Ureter (tissue), 1 donor: ENCODE measurements around the gene F10. TPM values are rescaled to one million over a fixed set of nuclear protein-coding genes. Genes with fewer than 3 reads are reported as not detected.

Source experiments
- DNase-seq: peaks from one replicate; pipeline ENCODE4 v3.0.0-alpha.2; 2020; ENCODE audit warnings: low spot score
- total RNA-seq: library from RNA; stranded (reverse); gene quantifications from one replicate; pipeline ENCODE4 v1.2.4, GENCODE V29; 2023
- donor health status: DM: yes; HTN: yes; CAD: no.

Gene F10
- total RNA-seq, 1 donor from 2014 or later: 9.4 TPM

DNA sequence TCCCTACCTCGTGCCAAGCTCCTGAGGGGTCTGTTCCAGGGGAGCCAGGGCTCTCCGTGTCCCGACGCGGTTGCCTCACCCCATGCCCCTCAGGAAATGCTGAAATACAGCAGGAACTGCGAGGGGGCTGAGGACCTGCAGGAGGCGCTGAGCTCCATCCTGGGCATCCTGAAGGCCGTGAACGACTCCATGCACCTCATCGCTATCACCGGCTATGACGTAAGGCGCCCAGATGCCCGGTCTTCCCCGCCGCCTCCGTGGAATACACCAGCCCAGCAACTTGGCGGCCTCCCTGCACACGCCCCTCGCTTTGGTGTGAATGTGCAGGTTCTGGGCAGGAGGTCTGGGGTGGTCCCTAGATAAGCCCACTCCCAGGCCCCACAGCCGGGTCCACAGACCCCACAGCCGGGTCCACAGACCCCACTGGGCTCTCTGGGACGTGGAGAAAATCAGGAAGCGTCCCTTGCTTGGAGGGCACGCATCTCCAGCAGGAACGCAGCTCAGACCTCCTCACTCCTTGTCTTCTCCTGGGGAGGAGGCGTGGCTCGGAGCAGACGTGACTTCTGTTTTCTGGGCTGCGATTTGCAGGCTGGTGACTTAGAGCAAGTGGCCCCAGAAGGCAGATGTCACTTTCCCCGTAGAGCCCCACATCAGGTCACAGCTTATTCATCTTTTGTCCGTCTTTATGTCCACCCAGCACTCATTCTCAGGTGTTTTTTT is 36.4 kb upstream of the F10 start:
- no peak for DNase-seq

DNA sequence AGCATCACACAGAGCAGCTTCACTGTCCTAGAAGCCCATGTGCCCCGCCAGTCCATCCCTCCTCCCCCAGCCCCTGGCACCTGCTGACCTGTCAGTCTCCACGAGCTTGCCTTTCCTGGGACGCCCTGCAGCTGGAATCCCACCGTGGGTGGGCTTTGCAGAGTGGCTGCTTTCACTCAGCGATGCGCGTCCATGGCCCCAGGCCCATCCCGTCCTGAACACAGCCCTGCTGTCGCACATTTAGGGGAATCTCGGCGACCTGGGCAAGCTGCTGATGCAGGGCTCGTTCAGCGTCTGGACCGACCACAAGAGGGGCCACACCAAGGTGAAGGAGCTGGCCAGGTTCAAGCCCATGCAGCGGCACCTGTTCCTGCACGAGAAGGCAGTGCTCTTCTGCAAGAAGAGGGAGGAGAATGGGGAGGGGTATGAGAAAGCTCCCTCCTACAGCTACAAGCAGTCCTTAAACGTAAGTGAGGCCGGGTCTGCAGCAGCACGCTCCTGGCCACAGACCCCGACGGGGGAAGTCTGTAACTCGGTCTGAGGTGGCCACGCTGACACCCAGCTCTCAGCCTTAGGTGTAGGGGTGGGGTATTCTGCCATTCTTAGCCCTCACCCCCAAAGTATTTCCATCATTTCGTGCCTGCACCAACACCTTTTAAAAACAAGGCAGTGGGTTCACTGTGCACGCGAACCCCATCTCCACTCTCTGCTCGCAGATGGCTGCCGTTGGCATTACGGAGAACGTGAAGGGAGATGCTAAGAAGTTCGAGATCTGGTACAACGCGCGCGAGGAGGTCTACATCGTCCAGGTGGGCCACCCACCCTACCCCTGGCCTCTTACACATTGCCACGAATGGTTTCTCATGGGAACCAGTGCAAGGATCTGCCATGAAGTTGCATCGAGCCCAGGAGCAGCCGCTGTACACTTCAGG is 35.3 kb upstream of the F10 start:
- no peak for DNase-seq

DNA sequence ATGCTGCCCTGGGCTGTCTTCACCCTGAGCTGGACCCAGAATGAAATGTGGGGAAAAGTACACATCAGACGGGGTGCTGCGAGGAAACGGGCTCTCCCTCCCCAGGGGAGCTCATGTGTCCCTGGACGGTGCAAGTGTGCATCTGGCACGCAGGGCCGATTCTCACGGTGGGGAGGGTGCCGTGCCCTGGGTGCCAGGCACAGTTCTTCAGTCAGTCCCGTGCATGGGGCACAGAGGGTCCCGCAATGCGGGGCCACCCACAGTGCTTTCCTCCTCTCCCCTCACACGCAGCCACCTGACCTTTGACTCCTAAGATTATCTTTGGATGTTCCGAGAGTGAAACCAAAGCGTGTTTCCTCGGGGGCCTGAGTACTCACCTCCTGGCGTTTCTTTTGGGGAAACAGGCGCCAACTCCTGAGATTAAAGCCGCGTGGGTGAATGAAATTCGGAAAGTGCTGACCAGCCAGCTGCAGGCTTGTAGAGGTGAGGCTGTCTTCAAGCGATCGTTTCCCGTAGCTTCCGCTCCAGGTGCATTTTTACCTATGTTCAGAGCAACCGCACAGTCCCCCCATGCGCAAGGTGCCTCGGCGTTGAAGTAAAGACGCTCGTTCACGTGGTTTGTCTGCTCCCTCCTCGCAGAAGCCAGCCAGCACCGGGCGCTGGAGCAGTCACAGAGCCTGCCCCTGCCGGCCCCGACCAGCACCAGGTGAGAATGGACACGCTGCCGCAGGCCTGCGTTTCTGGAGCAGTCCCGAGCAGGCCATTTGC is 34.5 kb upstream of the F10 start:
- DNase-seq: no peak

DNA sequence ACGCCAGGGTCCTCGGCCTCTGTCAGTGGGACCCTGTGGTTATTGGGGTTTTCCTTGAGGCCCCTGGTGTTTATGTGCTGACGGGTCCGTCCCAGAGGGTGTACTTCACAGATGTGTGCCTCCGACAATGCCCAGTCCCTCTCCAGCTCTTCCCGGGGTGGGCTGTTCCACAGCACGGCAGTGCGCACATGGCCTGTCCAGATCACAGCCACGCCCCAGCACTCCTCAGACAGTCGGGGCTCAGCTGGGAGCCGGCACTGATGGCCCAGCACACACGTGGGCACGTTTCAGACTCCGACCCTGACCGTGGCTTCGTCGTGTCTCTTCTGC is 33.9 kb upstream of the F10 start:
- DNase-seq: no peak

DNA sequence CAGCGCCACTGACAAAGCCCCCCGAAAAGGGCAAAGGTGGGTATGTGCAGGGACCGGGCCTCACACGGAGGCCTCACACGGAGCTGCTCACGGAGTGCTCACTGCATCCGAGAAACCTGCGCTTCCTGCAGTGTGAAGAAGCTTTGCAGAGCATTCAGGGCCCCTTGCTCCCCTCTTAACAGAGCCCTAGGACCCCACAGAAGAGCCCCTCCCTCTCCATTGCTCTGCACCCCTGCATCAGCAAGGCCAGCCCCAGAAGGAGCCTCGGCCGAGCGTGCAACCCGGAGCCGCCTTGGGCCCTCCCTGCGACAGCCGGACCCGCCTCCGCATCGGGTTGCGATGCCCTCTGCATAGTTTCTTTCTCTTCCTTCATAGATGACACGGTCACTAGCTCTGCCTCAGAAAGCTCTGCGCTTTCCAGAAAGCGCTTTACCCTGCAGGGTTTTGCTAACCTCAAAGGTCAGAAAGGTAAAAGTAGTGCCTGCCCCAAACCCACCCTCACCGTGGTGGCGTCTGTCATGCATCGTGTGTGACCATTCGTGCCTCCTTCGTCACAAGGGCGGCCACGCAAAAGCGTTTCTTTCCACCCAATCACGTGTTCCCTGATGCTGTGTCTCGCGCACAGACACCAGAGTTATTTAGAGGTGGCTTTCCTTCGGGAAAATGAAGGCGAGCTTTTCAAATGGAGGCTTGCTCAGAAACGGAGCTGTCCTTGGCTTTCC is 32.7 kb upstream of the F10 start:
- no peak for DNase-seq

DNA sequence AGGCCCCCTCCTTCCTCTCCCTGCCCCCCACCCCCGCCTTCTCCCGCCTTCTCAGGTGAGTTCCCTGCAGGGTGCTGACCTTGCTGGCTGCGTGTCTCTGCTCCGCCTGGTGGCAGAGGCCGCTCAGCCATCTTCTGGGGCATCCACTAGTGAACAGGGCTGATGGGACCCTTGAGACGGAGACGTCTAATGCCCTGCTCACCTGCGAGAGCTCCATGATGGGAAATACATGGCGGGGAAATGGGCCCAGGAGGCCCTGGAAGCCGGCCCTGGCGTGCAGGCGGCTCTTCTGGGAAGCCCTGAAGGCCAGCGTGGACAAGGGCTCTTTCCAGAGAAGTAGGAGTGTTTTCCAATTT is 32.2 kb upstream of the F10 start:
- no peak for DNase-seq

DNA sequence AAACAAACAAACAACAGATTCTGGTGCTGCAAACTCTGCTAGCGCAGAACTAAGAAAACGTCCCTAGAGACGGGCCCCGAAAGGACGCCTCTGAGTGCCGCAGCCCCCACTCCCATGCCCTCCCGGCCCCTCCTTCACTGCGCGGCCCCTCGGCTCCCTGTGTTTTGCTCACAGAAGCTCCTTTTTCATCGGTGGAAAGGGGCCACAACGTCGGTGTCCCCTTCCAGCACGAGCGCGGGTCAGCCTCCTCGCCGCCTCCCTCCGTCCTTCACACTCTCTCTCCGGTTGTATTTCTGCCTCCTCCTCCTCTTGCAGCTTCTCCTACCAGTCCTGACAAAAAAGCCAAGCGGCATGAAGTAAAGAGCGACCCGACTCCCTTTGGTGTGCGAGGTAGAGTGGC is 31.8 kb upstream of the F10 start:
- no peak for DNase-seq

DNA sequence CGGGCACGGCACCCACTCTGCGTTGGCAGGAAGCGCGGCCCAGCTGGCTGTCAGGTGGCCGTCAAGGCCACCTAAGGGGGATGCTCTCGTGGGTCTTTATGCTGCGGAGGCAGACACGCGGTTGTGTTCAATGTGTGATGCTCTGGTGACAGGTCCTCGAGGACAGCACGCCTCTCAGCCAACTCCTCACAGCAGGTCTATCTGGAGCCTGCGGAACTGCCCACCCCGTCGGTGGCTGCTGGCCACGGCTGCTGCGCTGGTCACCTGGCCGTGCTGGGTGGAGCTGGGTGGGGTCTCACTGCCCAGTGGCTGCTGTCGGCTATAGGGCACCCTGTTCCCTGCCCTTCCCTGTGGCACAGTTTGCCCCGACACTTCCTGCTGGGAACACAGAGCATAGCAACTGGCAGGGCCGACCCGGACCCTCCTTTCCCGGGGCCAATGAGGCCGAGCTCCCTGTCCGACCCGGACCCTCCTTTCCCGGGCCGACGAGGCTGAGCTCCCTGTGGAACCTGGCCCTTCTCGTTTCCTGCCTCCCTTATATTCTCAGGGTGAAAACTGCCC is 31.3 kb upstream of the F10 start:
- no peak for DNase-seq

DNA sequence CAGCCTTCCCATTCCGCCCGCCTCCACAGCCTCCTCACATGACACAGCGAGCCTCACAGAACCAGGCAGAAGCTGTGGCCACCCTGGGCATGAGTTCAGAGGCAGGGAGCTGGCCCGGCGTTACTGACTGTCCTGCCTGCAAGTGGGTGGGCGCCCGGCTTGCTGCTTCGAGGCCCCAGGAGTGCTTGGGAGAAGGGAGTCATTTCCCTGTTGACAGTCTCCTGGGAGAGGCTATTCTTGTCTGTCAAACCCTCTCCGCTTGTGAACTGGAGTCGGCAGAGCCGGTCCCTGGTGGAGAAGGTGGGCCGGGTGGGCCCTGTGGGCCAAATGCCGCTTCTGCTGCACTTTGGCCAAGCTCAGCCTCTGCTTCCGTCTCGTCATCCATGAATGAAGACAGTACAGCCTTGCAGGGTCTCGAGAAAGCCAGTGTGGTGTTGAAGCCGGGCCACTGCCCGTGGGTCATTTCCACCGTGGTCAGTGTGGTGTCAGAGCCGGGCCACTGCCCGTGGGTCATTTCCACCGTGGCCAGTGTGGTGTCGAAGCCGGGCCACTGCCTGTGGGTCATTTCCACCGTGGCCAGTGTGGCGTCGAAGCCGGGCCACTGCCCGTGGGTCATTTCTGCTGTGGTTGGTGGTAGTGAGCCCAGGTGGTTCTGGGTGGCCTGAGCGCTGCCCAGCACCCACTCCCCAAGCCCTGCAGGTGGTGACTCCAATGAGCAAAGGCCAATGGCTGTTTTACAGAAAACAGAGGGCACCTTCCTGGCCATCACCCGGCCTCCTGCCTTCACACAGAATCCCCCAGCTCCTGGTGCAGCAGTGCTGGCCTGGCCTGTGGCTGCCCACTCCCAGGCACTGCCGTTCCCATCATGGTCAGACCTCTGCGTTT is 30.5 kb upstream of the F10 start:
- DNase-seq: no peak

DNA sequence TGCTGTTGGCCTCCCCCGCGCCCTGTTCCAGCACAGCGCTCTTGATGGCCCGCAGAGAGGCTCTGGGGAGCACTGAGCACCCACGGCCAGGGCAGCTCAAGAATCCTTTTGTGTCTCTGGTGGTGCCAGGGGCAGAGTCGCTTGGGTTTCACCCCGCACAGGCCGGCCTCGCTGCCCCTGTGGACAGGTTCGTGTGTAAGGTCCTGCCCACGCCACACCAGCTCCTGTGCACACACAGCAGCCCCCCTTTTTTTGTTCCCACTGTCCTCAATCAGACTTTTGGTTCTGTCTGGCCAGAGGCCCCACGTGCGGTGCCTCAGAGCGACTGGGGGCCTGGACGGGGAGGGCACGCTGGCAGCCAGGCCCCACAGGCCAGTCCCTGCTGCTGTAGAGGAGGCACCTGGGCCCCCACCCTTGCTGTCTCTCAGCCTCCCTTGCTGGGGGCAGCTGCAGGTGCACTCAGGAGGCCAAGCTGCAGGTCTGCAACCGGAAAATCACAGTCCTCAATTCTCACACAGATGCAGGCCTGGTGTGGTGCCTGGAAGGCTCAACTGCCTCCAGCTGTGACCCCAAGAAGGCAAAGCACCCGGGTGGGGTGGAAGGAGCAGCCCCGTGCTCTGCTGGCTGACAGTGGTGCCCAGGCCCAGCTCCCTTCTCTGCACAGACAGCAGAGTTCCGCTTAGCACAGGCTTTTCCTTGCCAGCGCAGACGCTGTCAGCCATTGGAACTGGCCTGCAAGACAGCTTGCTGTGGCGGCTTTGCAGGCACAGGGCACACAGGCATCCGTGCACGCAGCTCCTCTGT is 29.6 kb upstream of the F10 start:
- no peak for DNase-seq

DNA sequence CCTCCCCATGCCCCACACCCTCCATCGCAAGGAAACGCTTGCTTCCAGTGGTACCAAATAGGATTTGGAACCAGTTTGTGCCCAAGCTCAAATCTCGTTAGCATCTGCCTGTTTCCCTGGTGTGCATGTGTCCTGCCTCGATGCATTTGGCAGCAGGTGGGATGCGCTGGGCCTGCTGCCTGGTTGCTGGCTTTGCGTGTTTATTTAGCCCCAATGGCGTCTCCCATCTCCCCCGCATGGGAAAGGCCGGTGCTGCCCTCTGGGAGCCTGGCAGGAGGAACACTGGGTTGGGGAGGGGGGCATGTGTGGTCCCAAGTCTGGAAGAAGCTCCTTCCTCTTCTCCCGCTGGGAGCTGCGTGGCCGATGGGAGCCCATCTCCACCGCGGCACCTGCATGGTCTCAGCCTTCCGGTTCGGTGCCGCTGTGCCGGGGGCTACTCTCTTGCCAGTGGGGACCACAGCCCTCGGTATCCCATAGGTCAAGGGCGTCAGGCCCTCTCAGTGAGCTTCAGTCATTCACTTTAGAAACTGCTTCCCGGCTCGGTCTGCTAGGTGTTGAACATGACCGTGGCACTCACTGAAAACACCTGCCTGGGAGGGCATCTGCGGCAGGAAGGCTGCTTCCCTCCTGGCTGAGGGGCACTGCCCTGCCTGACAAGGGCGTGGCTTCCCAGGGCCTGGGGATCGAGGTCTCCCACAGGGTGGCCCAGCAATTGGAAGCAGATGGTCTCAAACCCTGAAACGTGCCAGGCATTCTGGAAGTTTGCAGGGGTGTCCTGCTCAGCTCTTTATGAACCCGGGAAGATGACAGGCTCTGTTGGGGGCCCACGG is 28.8 kb upstream of the F10 start:
- DNase-seq: no peak

DNA sequence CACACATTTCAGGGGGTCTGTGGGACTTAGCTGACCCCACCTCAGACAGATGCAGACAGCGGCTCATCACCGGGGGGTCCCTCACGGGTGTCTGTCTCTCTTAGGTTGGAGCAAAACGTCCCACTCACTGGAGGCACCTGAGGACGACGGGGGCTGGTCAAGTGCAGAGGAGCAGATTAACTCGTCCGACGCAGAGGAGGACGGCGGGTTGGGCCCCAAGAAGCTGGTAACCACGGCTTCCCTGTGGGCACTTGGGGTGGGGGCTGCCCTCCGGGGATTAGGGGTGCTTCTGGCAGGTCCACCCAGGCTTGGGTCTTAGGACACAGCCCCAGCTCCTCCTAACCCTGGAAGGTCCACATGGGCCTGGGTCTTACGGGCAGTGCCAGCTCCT is 28.2 kb upstream of the F10 start:
- no peak for DNase-seq

DNA sequence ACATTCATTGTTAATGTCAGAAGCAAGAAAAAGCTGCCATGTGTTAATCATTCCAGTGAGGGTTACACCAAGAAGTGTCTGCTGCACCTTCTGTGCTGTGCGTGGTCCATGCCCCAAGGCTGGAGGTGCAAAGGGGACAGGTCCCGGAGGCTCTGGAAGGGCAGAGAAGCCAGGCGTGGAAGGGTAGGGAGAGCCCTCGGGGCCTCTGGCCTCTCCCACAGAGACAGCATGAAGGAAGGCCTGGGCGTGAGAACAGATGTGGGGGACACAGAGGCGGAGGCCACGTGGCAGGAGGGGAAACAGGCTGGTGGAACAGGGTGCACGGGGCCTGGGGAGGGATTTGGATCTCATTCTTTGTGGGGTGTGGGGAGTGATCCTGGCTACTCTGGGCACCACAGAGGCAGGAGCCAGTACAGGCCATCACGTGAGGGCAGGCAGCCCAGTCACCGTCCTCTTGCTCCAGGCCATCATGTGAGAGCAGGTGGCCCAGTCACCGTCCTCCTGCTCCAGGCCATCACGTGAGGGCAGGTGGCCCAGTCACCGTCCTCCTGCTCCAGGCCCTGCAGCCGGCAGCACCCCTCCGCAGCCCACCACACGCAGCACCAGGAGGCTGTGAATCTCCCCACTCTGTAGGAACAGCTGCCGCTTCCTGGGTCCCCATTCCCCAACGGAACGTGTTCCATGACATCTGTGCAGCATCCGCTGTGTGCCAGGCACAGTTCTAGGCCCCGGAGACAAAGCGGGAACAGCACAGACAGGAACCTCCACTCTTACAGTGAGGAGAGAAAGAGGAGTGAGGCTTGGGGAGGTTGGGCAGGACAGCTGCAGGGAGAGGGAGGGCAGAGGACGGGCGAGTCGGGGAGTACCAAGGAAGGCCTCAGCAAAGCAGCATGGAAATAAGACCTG is 27.2 kb upstream of the F10 start:
- DNase-seq: no peak

DNA sequence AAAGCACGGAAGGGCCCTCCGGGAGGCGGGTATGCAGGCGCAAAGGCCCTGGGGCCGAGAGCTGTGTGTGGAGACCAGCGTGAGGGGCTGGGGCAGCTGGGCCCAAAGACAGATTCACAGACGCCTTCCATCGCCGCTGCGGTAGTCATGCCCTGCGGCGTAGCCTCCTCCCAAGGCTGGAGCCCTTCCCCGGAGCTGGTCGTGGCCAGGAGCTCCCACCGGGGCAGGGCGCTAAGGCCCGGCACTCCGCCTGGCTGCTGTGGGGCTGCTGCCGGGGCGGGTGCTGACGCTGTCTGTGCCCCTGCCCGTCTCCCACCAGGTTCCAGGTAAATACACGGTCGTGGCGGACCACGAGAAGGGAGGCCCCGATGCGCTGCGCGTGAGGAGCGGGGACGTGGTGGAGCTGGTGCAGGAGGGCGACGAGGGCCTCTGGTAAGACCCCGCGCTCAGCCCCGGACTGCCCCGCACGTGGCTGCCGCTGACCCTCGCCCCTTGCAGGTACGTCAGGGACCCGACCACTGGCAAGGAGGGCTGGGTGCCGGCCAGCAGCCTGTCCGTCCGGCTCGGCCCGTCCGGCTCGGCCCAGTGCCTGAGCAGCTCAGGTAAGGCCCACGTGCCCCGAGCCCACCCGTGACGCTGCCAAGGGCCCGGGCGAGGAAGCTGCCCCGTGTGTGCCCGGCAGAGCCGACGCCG is 26.4 kb upstream of the F10 start:
- no peak for DNase-seq

DNA sequence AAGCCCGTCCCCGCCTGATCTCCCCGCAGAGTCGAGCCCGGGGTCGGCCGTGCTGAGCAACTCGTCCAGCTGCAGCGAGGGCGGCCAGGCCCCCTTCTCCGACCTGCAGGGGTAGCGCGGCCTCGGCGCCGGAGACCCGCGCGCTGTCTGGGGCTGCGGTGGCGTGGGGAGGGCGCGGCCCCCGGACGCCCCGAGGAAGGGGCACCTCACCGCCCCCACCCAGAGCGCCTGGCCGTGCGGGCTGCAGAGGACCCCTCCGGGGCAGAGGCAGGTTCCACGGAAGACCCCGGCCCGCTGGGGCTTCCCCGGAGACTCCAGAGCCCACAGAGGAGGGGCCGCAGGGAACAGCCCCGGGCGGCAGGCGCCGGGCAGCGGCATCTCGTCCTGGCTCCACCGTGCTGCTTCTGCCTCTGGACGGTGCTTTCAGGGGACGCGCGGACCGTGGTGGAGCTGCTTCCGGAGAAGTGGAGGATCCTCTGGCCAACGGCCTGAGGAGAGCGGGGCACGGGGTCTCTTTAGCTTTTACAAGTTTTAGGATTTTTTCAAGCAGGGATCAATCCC is 25.8 kb upstream of the F10 start:
- no peak for DNase-seq

DNA sequence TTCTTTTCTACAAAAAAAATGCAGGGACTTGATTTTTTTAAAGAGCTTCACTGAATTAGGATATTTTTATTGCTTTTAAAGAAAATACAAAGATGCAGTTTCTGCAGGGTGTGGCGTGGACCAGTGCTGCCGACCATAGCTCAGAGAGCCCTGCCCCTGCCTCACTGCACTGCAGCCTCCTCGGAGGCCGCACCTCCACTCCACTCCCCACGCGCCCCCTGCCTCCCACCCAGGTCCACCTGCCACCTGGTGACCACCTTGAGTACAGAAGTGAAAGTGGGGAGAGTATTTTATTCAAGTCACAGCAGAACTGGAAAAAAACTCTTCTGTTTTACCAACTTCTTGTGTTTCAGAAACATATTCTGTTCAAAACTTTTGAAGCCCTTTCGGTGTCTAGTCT is 24.9 kb upstream of the F10 start:
- no peak for DNase-seq

DNA sequence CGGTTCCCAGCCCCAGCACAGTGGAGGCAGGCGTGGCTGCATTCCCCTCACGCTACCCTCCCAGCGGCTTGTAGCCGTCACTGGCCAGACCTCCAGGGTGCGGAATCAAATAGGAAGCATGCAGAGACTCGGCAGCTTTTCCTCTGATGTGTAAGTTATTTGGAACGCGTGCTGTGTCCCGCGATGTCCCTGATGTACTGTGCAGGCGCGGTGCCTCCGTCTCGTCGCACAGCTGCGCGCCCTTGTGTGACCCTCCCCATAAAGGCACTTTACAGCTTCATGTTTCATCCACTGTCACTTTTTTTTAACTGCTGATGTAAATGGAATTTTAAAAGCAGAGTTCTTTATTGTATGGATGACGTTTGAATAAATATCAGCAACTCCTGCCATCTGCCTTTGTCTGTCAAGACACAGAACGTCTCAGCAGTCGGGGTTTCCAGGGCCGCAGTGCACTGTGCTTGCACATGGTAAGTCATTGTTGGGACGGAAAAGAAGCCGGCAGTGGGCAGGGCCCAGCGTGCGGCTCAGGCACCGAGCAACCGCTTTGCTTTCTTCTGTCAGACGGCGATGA is 24.4 kb upstream of the F10 start:
- DNase-seq: no peak
